Left hindlimb (tissue), 1 donor: ENCODE measurements around the gene ZFHX3.

Experiments used
- DNase-seq: peaks from one replicate; pipeline ENCODE4 v3.0.0-alpha.2; 2018

The ZFHX3 gene

DNA sequence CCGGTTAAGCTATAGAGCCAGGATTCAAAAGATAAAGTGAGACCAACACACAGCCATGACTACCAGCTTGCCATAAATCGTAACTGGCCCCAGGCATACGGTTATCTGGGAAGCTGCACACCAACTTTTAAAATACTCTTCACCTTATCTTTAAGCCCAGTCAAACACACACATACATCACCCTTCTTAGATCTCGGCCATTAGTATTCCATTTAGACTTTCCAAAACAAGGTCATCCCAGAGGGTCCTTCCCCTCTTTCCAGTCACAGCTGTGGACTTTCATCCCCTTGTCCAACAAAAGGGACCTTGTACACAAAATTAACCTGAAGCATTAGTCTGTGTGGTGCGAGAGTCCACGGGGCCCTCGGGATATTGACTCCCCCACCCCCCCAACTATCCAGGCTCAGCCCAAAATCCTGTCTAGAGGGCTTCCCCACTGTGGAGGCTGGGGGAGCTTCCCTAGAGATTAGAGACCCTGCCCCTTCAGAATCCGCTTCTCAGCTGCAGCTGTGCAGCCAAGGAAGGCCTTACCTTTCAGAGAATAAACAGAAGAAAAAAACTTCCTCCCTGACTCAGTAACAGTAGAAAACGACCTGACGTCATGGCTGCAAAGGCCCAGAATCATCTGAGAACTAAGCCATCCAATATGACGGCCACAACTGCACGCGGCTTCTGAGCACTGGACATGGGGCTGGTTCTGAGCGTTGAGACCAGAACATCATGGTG, 9.9 kb downstream of the ZFHX3 start:
- peak; percentile 21 for DNase-seq

DNA sequence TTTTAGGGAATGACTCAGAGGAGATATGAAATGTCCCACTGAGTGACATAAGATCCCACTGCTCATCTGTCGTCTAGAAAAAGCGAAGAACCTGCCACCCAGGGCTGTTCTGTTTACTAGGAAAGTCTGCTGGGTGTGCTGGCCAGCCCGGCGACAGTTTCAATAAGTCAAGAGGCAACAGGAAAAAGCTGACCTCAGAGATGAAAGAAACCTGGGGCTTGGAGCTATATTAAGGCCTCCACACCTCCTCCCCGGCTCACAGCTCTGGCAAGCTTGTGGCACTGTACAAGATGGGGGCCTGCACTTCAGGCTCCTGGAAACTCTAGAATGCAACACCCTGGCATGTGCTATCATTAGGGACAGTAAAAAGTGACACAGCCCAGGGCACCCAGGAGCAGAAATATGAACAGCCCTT, 10.6 kb downstream of the ZFHX3 start:
- peak; percentile 24 for DNase-seq

DNA sequence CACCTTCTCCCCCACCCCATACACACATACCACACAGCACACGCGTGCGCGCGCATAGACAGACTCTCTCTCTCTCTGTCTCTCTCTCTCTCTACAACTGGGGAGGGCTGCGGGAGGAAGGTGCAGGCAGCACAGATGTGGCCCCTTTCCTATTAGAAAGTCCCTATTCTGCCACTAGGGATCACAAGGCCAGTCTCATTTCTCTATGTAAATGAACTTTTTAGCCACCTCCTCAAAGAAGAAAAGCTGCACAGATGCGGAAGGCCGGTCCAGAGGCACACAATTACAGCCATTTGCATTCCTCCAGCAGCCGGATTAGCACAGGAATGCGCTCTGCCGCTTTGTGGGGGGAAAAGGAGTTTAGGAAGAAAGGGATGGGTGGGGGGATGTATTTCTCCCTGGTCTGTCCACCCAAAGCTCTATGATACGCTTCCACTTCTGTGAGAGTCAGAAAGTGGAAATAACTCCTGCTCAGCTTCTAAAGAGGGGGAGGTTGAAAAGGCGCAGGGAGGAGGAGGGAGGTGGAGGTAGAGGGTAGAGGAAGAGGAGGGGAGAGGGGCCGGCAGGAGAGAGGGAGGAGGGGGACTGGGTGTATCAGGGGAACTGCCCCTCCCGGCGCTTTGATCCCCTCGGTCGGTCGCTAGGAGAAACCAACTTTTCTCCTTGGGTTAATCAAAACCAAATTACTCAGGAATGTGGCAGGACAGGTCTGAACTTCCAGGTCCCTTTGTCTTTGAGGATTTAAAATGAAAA, 11.7 kb downstream of the ZFHX3 start:
- DNase-seq, result peak; percentile 9

DNA sequence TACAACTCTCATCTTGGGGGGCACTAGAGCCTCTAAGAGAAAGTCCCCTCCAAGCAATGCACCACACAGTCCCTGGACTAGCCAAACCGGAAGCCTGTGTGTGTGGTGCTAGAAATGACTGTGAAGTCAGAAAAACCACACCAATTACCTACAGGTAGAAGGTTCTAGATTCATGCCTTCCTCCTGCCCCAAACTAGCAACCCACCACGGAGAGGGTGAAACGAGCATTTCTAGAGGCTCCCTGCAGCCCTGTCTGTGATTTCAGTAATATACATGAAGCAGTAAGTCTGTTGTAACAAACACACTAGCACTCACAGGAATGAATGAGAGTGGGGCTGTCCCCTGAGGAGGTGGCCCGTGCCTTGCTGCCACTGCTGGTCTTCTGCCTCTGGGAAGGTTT, 13.6 kb downstream of the ZFHX3 start:
- no peak for DNase-seq

DNA sequence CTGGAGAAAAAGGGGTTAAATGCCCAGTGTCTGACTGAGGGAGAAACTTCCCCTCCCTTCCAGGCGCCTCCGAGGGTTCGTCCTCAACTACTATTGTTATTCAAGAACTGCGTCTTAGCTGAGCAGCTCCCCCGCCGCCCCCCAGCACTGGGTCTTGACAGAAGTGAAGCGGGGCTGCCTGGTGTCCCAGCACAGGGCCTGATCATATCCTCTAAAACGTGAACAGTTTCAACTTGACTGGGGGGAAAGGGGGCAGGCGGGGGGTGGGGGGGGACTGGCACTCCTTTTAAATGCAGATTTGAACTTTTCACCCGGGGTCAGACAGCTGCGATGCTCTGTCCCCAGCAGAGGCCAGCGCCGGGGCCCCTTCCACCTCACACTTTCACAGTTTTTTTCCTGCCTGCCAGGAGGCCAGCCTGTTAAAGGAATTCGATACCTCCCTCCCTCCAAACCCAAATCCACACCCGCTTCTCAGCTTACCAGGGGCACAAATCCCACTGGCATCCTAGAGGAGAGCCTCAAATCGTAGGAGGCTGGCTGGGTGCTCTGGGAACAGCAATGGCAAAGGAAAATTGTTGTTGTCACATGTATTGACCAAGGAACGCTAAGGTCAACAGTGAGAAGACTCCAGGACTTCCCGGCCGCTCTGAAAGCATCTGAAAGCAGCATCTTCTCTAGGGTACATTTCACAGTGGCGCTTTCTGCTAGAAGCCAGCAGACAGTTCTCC, 14.5 kb downstream of the ZFHX3 start:
- no peak for DNase-seq

DNA sequence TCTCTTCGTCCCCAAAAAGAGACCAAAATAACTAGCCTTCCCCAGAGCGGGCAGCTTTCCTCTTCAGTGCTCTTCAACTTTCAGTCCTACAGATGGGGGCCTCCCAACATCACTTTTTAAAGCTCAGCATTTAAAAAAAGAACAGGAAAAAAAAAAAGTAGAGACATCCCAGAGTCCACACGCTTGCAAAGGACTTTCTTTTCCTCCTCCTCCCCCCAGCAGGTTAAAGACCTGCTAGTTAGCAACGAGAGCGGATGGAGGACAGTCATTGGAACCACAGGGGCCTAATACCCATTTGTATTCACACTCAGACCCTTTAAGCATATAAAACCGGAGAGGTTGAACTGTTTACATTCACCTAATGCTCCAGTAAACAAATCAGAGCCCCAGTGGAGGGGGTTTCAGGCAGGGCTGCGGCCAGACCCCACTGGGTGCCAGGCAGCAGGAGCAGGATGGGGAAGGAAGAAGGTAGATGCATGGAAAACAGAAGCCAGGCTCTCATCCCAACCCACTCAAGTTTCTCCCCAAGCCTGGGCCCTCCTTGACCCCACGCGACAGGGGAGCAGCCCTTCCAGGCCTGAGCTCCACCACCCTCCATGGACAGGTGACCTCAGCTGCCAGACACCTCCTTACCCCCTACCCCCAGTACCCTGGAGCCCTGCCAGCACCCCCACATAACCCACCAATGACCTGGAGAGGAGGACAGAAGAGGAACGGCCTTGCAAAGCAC, 15.2 kb downstream of the ZFHX3 start:
- DNase-seq, result peak; percentile 31

DNA sequence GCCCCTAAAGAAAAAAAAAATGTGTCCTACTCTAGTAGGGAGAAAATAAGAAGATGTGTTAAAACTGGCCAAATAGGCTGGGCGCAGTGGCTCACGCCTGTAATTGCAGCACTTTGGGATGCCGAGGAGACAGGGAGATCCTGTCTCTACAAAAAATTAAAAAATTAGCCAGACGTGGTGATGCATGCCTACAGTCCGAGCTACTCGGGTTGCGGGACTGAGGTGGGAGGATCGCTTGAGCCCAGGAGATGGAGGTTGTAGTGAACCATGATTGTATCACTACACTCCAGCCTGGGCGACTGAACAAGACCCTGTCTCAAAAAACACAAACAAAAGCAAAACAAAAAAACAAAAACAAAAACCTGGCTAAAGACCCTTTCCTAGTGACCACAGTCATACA, 15.9 kb downstream of the ZFHX3 start:
- DNase-seq, result no peak

DNA sequence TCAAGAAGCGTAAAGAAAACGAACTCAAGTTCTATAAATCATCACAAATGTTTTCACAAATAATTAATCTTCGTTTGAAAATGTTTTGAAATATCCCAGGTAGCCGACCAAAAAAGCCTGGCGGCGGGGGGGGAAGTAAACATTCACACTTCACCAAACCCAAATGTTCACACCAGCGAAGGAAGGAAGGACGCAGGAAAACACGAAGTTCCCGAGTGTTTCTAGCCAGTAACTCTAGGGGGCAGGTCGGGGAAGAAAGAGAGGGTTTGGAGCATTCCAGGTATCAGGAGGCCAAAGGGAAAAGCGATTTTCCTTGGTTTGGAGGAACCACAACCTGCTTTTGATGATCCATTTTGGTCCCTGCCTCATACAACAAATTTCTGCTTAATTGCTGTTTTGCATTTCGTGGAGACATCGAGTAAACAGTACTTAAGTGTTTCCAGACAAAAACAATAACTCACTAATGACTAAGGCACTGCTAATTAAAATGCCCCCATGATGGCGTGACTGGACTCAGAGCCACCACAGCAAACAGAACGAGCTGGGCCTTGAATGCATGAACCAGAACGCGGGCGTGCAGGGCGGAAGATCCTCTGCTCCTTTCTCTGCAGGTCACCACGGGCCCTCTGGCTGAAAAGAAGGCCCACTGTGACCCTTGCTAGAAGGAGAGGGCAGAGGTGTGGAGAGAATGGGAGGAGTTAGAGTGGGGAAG, 16.6 kb downstream of the ZFHX3 start:
- DNase-seq, result peak; percentile 20

DNA sequence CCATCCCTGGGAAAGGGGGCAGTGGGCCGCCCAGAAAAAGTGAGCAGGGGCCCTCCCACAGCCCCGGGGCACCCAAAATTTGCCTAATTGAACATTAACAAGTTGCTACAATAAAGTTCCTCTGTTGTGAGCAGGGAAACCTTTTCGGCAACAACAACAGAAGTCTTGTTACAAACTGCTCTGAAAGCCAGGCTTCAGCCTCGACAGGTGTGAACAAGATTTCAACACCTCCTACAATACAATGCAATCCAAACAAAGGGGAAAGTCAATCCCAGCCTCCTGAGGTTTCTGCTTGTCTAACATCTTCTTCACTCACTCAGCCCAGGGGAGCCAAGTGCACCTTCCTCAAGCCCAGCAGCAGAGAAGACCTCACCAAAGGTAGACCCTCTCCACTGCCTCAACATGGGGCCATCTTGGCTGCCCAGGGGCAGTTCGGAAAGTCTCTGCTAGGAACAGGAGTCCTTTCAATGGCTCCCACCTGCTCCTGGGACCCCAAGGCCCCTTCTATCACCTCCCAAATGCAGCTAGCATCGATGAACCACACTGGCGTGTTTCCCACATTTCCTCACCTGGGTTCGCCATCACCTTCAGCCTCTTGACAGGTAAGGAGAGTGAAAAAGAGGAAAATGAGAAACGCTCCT, 19.1 kb downstream of the ZFHX3 start:
- peak; percentile 16 for DNase-seq

DNA sequence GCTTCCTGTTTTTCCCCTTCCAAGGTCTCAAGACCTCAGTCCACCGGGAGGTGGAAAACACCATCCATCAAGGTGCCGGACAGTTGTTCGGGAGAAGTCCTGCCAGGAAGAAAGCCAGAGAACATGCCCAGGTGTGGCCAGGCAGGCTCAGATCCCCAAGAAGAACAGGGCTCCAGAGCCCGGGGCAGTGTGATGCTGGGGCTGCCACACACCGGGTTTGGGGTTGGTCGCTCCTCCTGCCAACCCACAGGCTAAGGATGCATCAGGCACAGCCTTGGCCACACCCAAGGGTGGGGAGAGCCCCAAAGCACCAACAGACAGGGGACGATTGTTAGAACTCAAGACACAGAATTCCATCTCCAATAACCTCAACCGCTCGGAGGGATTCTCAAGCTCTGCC, 19.7 kb downstream of the ZFHX3 start:
- no peak for DNase-seq

DNA sequence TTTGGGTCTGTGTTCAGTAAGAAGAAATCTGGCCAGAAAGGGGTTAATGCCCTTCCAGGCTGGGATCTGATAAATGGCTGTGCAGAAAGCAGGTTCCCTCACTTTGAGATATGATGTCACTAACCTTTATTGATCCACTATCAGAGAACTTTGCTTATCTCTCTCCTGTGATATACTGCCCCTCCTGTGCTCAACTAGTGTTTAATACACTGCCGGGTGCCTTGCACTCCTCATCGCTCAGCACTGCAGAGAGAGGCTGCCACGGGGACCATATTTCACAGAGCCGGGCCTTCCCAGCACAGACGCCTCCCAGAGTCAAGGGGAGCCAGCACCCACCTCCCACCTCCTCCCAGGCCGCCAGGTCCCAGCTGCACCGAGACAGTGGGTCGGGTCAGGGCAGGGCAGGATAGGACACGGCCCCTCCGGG, 20.2 kb downstream of the ZFHX3 start:
- no peak for DNase-seq

DNA sequence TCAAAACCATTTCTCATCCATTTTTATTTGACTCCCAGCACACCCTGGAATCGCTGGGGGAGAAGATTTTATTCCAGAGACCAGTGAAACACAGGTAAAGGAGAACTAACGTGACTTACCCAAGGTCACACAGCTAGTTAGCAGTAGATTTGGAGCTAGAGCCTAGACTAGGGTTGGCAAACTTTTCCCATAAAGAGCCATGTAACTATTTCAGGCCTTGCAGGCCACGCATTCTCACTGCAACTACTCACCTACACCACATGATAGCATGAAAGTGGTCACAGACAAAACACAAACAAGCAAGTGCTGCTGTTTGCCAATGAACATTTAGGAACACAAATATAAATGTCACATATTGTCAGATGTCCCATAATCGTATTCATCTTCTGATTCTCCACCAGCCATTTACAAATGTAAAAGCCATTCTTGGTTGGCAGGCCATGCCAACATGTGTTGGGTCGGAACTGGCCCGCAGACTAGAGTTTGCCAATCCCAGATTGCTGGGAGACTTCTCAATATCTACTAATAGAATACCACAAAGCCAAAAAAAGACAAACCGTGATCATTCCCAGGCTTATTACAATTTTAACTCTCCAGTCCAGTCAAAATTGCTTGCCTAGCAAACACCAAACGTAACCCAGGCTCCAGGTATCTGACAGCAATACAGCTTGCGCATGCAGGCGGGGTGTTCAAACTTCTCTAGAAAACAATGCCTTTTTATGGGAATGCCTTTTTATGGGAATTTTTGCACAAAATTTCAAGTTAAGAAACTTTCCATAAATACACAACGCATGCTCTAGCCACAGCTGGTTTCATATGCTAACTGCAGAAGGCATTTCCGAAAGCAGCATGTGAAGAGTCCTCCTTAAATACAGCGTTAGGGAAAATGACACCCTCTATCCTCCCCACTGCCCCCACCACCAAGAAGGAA, 20.9 kb downstream of the ZFHX3 start:
- DNase-seq, result no peak

DNA sequence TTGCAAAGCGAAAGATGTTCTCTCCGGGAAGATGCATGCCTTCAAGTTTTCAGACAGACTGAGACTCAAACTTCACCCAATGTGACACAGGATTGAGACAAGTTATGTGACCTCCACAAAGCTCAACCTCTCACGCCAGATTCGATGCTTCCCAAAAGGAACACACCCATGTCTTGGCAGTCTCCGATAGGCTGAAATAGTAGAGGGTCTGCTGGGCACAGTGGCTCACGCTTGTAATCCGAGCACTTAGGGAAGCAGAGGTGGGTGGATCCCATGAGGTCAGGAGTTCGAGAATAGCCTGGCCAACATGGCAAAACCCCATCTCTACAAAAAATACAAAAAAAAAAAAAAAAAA, 22.1 kb downstream of the ZFHX3 start:
- no peak for DNase-seq

DNA sequence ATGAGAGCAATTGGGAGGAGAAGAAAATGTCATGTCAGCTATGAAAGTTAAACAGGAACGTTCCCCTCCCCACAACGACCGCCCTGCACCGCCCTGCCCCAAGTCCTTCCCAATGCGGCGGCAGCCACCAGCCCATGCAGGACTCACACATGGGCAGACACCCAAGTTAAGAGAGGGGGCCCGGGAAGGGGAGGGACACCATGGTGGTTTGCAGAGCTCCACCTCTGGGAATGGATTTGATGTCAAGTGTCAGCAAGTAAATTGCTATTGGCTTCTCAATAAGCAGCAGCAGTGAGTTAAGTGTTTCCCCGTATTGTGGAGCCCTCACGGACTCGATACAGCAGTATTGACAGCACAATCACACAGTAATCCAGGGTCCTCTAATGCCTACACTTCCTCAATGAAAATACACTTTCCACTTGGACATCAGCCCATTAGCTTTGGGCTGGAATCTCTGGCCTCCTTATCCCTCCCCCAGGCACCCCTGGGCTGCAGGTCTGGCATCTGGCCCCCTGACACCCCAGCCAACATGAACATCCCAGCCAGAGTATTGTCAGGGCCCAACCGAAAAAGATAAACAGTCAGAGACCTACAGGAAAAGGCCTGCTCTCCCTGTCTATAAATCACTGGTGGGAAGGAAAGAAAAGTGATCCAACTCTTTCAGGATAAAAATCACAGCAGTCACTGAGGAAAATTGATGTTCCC, 22.6 kb downstream of the ZFHX3 start:
- peak; percentile 69 for DNase-seq

DNA sequence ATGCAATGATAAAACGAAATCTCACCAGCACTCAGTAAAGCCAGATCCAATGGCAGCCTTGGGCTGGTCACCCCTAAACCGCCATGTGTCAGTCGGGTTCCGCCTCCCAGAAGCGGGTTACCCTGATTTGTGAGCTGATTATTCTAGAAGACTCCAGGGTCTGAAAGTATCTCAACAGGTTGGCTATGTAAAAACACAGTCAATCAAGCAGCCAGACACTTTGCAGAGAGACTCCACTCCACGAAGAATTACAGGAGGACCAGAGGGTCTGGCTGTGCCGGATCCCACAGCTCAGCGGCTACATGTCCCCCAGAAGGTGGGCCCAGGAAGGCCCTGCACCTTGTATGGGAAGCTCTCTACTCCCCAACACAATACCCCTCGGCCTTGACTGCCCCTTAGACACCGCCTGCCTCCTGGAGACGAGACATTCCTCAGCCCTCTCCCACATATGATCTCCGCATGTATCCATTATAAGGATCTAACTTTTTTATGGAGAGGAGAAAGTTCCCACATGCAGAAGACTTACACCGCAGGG, 23.3 kb downstream of the ZFHX3 start:
- DNase-seq, result no peak

DNA sequence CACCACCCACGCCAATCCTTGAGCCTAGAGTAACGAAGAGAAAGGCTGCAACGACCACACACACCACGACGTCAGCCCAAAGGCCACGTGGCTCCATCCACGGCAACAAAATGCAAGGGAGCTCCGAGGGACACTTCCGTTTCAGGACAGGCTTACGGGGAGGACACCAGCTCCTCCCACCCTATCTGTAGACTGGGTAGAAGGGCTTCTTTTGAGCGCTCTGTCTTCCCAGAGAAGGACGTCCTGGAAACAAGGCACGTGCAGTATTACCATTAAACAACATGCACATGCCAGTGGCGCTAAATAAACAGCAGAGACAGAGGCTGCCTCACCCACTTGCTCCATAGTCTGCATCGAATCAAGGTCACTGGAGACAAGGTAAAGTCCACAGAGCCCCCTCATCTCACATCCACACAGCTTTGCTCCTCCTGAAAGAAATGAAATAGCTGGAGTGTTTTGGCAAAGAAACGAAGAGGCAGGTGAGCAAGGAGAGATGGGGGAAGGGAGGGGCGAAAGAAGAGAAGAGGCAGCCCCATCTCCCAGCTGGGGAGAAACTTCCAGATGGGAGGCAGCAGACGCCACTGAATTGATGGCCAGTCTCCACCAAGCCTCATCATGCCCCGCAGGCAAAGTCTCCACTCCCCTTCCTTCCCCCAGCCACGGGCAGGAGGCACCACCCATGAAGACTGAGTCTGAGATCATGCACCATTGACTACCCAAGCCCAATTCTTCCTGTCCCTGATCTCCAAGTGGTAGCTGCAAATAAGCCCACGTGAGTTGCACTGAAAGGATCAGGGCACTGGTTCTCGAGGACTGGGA, 24.0 kb downstream of the ZFHX3 start:
- no peak for DNase-seq

DNA sequence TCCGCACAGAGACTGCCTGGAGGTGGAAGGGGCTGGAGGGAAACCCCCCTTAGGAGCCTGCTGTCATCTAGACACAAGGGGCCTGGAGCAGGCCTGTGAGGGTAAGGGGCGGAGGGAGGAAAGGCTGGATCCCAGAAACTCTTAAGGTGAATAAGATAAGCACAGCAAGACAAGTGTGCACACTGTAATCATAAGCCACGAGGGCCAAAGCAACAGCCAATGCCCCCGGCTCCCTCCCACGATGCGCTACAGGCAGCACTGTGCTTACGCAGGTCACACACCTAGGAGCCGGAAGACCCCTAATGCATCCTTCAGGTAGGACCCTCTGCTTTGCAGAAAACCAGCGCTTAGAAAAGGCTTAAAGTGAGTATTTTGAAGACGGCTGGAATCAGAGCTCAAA, 24.6 kb downstream of the ZFHX3 start:
- no peak for DNase-seq

DNA sequence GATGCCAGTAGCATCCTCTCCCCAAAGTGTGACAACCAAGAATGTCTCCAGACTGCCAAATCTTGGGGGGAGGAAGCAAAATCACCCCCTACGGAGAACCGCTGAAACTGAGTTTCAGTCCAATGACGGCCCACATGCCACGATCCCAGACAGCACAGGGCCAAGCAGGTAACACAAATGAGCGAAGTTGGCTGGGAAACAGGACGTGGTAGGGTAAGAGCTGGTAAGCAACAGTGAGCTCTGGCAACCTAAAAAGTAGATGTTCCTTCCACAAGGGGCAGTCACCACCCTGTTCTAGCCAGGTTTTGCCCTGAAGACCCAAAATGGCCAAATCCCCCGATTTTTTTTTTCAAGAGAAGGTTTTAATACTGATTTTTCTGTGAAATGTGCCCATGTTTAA, 25.4 kb downstream of the ZFHX3 start:
- DNase-seq, result no peak
